Embryonic facial prominence (tissue), 1 donor: ENCODE data around the gene CERS6.
A peak's percentile ranks its signal among the peaks of the same experiment; 100 is the strongest.

Source experiments
- DNase-seq: peaks from one replicate; pipeline ENCODE4 v3.0.0-alpha.2; 2016; ENCODE audit errors: extremely low spot score

CERS6 gene

DNA sequence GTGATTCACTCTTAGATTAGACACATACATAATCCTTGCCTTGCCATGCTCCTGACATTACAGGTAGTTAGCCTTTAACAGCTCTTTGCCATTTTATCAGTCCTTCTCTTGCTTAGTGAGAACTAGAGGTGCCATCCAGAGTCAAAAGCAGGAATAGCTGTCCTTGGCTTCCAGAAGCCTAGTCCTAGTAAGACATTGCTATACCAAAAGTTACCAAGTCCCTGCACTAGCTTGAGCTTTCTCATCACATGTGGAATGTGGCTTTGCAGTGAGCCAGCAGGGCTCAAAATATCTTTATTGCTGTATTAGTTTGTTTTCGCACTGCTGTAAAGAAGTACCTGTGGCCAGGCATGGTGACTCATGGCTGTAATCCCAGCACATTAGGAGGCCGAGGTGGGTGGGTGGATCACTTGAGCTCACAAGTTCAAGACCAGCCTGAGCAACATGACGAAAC lies 241.6 kb downstream of the CERS6 start:
- no peak for DNase-seq

DNA sequence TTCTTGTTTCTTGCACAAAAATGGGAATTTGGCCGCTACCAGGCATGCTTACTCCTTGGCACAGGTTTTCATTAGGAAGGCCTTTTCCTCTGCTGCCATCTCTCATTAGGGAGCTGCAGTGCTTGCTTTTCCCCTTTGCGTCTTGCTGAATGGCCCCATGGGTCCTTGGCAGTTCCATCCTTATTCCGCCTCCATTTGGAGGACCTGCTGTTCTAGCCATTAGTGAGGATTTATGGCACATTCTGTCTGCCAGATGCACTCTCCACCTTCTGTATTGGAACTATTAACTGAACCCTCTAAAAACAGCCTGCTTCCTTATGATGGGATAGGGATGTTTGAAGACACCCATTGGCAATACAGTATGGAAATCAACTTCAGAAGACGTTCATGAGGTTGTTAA lies 242.9 kb downstream of the CERS6 start:
- no peak for DNase-seq

DNA sequence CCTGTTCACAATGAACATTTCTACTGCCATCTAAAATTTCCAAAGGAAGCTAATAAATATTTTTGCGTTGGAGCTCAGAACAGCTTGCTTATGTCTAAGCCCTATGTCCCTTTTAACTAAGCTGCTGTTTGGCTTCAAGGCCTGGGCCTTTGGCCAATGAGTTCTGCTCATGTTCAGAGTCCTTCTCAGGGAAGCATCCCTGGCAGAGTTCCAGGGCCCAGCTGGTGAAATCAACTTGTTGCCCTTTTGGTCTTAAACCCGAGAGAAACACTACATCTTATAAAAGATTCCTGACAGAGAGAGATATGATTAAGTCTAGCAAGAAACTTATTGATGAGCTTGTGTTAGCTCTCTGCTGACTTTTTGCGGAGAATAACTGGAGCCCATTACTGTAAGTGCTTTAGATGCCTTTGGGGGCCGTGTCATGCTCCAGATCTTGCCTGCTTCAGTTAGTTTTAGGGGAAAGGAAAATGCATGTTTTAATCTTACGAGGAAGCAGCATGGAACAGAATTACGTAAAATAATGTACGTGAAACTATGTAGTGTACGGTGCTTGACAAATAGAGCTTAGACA lies 243.9 kb downstream of the CERS6 start:
- no peak for DNase-seq

DNA sequence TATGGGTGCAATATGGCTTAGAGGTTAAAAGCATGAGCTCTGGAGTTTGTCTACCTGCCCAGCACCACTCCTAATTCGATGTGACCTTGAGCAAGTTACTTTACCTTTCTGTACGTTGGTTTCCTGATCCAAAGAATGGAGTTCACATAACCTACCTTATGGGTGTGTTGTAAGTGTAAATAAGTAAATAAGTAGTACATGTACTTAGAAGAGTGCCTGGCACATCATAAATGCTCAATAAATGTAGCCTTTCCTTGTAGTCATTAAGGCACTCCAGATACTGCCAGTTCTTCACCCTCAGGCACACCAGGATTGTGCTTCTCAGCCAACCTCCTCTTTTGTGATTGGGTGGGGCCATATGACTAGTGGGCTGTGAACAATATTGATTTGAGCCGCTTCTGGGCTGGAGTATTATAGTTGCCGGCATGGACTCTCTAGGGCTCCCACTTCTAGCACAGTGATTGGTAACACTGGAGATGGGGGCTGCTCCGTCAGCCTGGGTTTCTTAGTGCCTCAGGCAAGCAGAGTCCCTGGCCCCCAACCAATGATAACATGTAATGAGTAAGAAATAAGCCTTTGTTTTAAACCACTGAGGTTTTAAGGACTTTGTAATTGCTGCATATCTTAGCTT lies 244.7 kb downstream of the CERS6 start:
- DNase-seq = no peak

DNA sequence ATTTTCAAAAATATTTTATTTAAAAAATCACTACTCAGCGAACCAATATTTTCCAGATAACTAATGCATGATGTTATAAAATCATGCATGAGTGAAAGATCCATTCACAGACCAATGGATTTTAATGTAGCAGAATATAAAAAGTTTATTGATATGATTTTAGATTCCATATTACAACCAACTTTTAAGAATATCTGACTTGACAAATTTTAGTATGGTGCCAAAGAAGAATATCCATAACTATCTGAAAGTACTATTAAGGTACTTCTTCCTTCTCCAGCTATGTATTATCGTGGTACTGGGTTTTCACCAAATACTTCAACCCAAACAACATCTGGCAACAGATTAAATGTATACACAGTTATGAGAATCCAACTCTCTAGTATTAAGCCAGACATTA lies 246.5 kb downstream of the CERS6 start:
- no peak for DNase-seq

DNA sequence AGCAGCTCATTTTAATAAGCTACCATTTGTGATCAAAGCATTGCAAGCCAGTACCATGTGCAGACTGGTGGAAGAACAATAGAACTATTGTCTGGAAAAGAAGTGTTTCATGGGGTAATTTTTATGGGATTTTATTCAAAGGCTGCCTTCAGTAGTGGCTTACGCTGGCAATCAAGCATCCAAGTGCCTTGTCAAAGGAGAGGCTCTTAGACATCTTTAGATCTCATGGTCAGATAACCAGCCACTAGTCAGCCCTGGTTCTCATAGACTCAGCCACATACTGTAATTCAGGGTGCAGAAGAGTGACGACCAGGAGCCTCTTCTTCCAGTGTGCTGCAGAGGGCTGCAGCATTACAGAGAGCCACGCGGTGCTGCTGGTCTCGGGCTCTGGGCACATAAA lies 247.9 kb downstream of the CERS6 start:
- no peak for DNase-seq

DNA sequence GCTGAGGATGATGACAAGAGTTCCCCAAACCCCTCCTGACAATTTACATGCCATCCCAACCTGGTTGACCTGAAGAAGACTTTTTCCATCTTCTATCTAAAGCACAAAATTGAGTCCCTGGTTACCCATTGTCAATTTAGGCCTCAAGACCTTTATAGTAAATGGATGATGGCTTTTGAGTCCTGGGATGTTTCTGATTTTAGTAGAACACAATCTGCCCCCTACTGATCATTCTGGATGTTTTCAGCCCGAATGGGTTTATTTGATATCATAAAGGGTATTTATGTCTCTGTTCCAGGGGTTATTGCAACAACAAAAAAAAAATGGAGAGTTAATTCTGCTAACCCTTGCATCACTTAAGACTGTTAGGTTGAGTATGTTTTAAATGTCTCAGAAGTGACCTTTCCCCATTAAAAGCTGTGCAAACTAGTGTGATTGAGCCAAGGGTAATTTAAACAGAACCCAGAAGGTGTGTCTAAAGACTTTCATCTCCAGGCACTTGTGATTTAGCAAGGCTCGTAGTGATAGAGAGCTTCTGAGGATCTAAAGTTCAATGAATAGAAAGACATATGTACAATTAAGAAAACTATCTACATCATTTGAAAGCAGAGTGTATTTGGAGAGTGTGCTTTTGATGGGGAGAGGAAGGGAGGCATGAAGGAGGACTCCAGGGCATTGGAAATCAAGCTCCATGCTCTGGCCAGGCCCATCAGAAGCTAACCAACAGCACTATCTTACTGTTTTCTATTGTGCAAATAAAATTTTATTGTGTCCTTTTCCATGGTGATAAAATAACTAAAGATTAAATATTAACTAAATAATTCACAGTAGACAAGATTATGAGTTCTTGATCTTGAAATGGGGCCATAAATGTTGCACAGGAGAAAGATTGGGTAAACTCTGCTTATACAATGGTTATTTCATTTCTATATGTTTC lies 249.7 kb downstream of the CERS6 start:
- no peak for DNase-seq

DNA sequence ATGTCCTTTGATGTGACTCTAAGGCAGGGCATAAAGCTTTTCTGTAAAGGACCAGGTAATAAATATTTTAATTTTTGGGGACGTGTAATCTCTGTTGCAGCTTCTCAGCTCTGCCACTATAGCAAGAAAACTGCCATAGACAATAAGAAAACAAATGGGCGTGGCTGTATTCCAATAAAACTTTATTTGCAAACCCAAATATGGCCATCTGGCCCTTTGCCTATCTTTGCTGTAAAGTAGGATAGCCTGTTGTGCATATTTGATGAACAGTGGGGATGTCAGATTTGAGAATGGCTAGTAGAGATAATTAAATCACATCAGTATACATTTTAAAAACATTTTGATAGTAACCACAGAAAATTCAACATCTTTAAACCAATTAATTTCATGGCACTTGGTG lies 250.7 kb downstream of the CERS6 start:
- no peak for DNase-seq

DNA sequence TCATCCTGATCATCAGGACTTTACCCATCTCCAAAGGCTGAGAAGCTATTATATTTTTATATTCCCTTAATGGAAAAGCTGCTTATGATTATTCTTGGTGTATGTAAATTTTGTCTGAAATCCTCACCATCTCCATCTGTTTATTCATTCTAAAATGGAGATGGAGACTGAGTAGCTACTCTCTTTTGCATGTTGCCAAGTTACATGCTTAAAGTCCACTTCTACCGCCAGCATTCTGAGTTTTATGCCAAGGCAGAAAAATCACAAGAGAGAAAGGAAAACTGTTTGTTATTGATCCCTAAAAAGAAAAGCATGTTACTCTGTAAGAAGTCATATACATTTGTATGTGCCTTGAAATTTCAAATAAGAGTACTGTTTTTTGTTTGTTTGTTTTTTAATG lies 252.0 kb downstream of the CERS6 start:
- DNase-seq = peak; percentile 25

DNA sequence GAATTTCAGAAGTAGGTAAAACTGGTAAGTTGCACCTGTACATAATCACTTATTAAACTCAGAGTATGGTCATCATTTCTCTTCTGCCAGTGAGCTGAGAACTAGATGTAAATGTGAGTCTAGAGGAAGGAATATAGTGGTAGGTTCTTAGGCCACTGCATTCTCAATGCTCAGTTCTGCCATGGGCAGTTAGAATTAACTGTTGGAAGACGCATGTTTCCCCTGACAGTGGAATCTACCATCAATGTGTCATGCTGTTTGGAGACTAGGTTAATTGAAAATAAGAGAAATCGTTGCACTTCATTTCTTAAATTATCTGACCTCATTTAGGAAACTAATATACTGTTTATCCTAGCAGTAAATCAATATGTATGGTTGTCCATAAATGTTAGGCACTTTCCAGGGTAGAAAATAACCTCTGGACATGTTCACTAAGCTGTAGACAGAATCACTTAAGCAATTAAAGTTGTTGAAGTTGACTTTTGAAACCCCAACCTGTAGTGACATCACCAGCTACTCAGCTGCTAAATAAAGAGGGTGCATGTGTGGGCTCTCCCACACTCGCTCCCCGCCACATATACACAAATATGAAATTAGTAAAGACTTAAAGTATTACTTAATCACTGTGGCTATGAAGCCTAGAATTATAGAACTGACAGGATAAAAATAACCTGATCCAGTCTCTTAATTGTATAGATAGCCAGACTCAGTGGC lies 254.8 kb downstream of the CERS6 start:
- no peak for DNase-seq

DNA sequence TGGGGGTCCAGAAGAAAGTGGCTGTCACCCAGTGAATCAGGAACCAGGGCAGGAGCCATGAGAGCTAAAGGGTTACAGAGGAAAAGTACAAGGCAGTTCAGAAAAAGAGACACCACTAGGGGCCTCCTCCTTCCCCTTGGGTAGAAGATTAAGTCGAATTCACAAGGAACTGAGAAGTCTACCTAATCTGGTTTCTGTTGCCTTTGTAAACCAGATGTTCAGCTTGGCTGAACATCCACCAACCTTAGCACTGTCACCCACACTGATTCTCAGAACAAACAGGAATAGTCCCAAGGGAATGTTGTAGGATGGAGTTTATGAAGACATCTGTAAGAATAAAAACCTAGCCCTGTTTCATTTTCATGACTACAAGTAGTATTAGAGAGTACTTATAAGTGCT lies 256.0 kb downstream of the CERS6 start:
- no peak for DNase-seq

DNA sequence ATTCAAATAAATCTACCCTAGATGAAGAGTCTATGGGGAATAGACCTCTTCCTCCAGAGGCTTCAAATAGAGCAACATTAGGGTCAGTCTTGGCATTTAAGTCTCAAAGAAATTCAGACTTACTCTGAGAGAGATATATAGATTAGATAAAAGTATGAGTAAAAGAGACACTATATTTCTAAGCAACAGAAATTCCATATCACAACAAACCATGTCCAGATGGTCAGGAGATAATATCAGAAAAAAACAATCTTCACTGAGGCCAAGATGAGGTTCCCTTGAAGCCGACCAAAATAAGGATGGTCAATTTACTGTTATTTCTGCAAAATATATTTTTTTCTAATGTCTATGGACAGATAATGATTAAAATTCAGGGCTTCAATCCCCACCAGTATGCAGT lies 257.3 kb downstream of the CERS6 start:
- no peak for DNase-seq

DNA sequence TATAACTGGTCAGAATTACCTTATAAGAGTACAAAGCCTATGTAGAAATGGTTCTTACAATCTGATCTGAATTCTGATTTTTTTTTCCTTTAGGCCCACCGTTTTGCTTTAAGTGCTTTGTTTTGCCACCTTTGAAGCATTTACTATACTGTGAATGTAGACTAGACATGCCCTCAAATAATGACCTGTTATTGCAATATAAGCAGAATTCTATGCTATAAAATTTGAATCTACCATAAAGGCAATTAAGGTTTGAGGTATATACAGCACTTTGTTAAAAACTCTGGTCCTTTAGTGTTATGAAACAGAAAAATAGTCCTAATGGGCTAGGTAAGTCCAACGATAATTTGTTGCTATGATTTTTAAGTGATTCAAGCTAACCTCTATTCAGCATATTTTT lies 259.8 kb downstream of the CERS6 start:
- DNase-seq = no peak

DNA sequence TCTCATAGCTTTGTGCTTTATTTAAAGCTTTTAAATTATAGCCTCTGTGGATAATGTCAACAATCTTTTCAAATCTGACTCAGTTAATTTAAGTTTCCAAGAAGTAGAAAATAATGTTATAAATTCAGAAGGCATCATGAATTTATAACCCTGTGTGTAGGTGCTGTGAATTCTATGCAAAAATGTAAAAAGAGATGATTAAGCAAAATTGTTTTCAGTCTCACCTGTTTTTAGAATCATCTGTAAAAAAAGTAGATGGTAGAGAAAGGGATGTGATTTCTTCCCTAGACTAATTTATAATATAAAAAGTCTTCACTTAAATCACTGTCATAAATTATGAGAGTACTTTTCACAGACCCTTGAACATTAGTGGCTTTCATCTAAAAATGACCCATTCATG lies 260.8 kb downstream of the CERS6 start:
- no peak for DNase-seq

DNA sequence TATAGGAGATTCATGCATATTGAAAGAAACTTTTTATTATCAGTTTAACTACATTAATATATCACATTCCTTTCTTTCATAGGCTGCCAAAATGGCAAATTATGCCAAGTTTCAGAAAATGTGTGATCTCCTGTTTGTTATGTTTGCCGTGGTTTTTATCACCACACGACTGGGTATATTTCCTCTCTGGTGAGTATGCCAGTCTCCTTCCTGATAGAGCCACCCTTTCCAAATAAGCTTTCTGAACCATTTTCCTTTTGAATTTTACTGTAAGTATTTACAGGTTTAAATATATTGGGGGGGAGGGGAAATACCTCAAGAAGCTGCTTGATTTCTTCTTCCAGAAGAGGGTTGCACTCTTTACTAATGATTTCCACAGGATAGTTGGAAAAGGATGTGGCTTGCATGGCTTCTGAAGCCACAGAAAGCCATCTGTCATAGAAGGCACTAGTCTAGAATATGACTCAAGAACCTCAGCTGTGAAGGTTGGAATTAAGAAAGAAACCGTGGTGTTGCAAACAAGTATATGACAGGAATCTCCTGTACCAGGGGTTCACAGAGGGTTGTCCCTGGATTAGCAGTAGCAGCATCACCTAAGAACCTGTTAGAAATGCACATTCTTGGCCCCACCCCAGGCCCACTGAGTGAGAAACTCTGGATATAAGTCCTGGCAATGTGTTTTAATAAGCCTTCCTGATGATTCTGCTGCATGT lies 261.9 kb downstream of the CERS6 start:
- DNase-seq = no peak

DNA sequence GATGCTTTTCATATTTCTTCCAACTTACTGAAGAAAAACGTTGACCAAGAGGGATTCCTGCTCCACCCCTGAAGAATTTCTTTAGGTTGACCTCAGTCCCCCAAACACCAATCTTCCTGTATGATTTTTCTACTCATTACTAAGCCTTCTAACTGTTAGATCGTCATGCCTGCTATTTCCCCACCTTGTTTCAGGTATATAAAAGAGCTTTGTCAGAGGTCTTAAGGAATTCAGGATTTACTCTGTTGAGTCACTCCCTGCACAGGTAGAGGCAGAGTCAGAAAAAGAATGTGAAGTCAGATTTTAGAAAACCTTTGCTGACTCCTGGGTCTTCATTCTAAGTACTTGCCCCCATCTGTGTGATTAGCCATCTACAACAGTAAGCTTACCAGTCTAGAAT lies 262.6 kb downstream of the CERS6 start:
- DNase-seq = no peak

DNA sequence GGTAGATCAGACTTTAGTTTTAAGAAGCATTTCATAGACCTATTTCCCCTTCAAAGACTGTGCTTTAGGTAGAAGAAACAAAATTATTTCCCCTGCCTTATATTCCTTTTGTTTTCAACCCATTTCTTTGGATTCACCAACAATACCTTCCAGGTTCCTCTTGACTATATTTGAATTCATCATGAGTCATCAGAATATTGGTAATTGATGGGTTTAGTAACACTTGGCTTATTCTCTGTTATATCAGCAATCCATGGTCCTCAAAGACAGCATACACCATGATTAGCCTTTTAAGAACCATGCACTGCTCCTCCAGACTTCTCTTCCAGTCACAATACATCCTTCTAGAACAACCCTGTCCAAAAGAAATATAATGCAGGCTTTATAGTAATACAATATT lies 263.4 kb downstream of the CERS6 start:
- no peak for DNase-seq

DNA sequence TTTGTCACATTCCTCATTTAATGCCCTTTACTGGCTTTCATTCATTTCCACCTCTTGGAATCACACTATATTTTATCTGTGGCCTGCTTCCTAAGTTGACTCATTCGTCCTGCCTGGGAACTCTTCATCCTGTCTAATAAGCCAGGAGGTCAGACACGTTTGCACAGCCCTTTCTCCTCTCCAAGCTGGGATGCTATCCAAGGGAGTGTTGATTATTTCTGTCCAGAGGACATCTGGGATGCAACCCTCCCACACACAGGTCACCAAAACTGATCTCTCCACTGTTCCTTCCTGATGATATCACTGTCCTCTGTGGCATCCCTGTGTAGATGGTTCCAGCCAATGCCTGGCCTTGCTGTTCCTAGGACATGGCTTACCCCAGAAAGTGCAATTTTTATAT lies 266.5 kb downstream of the CERS6 start:
- DNase-seq = no peak

DNA sequence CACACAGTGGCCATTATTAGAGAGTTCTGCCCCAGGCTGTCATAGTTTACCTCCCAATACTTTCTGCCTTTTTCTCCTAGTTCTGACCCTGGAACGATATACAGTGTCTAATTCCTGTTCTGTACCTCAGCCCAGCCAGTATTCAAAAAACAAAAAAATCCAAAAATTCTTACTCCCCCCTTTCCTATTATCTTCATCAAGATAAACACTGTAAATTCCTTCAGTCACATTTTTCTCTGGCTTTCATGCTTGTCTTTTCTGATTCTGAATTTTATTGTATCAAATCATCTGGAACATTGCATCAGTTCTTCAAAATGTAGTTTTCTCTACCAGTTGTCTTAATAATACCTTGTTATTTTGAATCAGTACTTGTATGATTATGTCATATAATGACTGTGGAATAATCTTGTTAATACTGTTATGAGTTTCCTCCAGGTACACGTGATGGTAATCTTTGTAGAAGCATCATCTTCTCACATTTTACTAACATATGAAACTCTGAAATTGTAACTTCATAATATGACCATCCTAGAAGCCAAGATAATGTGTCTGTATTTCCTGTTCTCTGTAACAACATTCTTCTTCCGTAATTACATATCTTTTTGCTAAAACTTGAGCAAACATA lies 267.3 kb downstream of the CERS6 start:
- no peak for DNase-seq

DNA sequence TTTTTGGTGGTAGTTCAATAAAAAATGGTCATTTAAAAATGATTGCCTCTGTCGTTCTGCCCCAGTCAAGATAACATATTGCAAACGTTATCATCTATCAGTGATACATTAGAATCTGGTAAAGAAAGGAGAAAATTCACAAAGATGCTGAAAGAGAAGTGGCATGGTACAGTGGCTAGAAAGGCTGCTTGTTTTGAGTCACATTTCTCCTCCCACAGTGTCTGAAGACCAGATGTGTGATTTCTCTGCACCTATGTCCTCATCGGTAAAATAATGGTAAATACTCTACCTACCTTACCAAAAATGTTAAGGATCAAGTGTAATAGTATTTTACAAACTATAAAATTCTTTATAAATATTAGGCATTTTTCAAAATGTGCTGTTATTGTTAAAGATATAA lies 270.3 kb downstream of the CERS6 start:
- no peak for DNase-seq

DNA sequence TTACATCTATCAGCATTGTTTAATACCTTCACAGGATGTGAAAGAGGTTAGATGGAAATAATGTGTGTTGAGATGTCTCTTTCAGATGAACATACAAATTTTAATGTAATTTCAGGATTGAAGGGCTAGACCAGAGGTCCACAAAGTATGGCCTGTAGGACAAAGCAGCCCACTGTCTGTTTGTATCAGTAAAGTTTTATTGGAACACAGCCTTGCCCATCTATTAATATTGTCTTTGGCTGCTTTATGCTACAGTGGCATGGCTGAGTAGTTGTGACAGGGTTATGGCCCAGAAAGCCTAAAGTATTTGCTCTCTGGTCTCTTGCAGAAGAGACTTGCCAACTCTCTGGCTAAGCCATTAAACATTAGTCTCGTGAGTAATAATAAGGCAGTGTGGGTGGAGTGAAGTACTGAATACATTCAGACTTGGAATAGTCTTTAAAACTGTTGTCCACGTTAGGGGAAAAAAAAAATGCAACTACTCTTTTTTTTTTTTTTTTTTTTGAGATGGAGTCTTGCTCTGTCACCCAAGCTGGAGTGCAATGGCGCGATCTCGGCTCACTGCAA lies 271.9 kb downstream of the CERS6 start:
- no peak for DNase-seq
